ENCODE results near the gene DIAPH3. TPM values are rescaled to one million over a fixed set of nuclear protein-coding genes. Genes with fewer than 3 reads are reported as not detected.

Gene DIAPH3
- polyA plus RNA-seq, 1 of the 3 experiments (the other 2 are of a cell fraction), result 5.4 TPM

DNA sequence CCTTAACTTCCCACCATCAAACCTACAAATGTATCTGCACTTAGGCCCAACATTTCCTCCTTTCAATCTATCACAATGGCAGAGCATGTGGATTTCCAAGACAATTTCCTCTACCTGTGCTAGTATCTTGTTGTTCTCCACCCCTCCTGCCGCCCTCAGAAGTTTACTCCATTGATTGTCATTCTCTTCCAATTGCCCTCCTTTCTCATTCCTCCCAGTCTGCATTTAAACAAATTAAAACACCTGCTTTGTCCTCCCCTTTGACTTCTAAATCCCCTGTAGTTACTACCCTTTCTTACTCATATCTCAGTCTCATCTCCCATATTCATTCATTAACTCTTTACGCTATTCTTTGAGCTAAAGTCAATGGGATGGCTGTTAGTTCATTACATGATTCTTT is 370.6 kb downstream of the DIAPH3 start:
- no peak overlapping the region for H3K4me3 ChIP-seq (ENCODE audit: low read depth in 2 of 2, low read length in 1 of 2)
- H2AFZ ChIP-seq (ENCODE audit: low read depth), result no peak overlapping the region
- no peaks in the 10 kb centered on the region; a peak in 2 of 4 replicates for H3K4me1 ChIP-seq (ENCODE audit: control insufficient read depth in 1 of 2, insufficient read depth in 2 of 2, low read depth in 1 of 2, low read length in 1 of 2)
- TF ChIP-seq GATA2 (CRISPR knock-in tag; IDR thresholded peaks at IDR 0.05) (no peak), USF2 (IDR thresholded peaks at IDR 0.05; ENCODE audit: borderline replicate concordance, low read depth, low read length) (no peak), NFIC (IDR thresholded peaks at IDR 0.05; ENCODE audit: borderline replicate concordance) (no peak), POLR2AphosphoS5 (IDR thresholded peaks at IDR 0.05; ENCODE audit: low read depth, low read length) (no peak), MXI1 (IDR thresholded peaks at IDR 0.05; ENCODE audit: low read depth, low read length) (no peak), FOXM1 (IDR thresholded peaks at IDR 0.05; ENCODE audit: low read depth) (no peak), EZH2phosphoT487 (IDR thresholded peaks at IDR 0.05; ENCODE audit: borderline replicate concordance, low read depth) (no peak), JUND (IDR thresholded peaks at IDR 0.05) (no peak)
- TF ChIP-seq, protein P1, sequence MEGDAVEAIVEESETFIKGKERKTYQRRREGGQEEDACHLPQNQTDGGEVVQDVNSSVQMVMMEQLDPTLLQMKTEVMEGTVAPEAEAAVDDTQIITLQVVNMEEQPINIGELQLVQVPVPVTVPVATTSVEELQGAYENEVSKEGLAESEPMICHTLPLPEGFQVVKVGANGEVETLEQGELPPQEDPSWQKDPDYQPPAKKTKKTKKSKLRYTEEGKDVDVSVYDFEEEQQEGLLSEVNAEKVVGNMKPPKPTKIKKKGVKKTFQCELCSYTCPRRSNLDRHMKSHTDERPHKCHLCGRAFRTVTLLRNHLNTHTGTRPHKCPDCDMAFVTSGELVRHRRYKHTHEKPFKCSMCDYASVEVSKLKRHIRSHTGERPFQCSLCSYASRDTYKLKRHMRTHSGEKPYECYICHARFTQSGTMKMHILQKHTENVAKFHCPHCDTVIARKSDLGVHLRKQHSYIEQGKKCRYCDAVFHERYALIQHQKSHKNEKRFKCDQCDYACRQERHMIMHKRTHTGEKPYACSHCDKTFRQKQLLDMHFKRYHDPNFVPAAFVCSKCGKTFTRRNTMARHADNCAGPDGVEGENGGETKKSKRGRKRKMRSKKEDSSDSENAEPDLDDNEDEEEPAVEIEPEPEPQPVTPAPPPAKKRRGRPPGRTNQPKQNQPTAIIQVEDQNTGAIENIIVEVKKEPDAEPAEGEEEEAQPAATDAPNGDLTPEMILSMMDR (IDR thresholded peaks at IDR 0.05), result no peak
- TF ChIP-seq, protein P2, sequence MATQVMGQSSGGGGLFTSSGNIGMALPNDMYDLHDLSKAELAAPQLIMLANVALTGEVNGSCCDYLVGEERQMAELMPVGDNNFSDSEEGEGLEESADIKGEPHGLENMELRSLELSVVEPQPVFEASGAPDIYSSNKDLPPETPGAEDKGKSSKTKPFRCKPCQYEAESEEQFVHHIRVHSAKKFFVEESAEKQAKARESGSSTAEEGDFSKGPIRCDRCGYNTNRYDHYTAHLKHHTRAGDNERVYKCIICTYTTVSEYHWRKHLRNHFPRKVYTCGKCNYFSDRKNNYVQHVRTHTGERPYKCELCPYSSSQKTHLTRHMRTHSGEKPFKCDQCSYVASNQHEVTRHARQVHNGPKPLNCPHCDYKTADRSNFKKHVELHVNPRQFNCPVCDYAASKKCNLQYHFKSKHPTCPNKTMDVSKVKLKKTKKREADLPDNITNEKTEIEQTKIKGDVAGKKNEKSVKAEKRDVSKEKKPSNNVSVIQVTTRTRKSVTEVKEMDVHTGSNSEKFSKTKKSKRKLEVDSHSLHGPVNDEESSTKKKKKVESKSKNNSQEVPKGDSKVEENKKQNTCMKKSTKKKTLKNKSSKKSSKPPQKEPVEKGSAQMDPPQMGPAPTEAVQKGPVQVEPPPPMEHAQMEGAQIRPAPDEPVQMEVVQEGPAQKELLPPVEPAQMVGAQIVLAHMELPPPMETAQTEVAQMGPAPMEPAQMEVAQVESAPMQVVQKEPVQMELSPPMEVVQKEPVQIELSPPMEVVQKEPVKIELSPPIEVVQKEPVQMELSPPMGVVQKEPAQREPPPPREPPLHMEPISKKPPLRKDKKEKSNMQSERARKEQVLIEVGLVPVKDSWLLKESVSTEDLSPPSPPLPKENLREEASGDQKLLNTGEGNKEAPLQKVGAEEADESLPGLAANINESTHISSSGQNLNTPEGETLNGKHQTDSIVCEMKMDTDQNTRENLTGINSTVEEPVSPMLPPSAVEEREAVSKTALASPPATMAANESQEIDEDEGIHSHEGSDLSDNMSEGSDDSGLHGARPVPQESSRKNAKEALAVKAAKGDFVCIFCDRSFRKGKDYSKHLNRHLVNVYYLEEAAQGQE (IDR thresholded peaks at IDR 0.05; ENCODE audit: low read depth, low read length), result no peak
- H4K20me1 ChIP-seq (ENCODE audit: insufficient read depth), result no peaks in the 10 kb centered on the region
- ChIA-PET CTCF (no interaction called here), POLR2A (no interaction called here)
- H3K9me3 ChIP-seq, result no peaks in the 10 kb centered on the region
- H3F3A ChIP-seq (replicated peaks; ENCODE audit: insufficient read depth), result no peaks in the 10 kb centered on the region
- H3K9me2 ChIP-seq, result no peaks in the 10 kb centered on the region
- no peaks in the 10 kb centered on the region for H3K79me2 ChIP-seq (ENCODE audit: insufficient read depth)
- no peaks in the 10 kb centered on the region for H3K36me3 ChIP-seq (replicated peaks in 1 of 2; ENCODE audit: control insufficient read depth in 1 of 2, insufficient read depth in 2 of 2, low read length in 1 of 2)
- no peak overlapping the region for H3K27ac ChIP-seq (ENCODE audit: low read depth in 2 of 2, low read length in 1 of 2)
- WGBS (ENCODE audit: low lambda C conversion rate), result 96% methylated on average over 2 of the region's 2 CpGs
- H3K4me2 ChIP-seq, result no peak overlapping the region
- DNase-seq, result no peak
- no peaks in the 10 kb centered on the region for H3K27me3 ChIP-seq (ENCODE audit: insufficient read depth)
- H3K9ac ChIP-seq, result no peak overlapping the region

GRCh38 chr13:59790626-59791025 is 373.1 kb downstream of the DIAPH3 start:
- Histone ChIP-seq H2AFZ (ENCODE audit: low read depth) (no peak overlapping the region), H3K4me2 (no peak overlapping the region), H3K27ac (ENCODE audit: low read depth in 2 of 2, low read length in 1 of 2) (peak overlapping the region in 1 of 2 experiments; percentile 40; a peak in 1 of 4 replicates), H3K9me2 (no peaks in the 10 kb centered on the region), H3K9me3 (no peaks in the 10 kb centered on the region), H3K36me3 (replicated peaks in 1 of 2; ENCODE audit: control insufficient read depth in 1 of 2, insufficient read depth in 2 of 2, low read length in 1 of 2) (no peaks in the 10 kb centered on the region), H3K4me1 (ENCODE audit: control insufficient read depth in 1 of 2, insufficient read depth in 2 of 2, low read depth in 1 of 2, low read length in 1 of 2) (no peaks in the 10 kb centered on the region; a peak in 2 of 4 replicates), H3K9ac (0 out of 2 replicates have a peak overlapping the region, but pooled peaks have one; percentile 10), H3F3A (replicated peaks; ENCODE audit: insufficient read depth) (no peaks in the 10 kb centered on the region), H3K79me2 (ENCODE audit: insufficient read depth) (no peaks in the 10 kb centered on the region), H3K27me3 (ENCODE audit: insufficient read depth) (no peaks in the 10 kb centered on the region), H3K4me3 (ENCODE audit: low read depth in 2 of 2, low read length in 1 of 2) (no peak overlapping the region), H4K20me1 (ENCODE audit: insufficient read depth) (no peaks in the 10 kb centered on the region)
- ChIA-PET POLR2A (no interaction called here), CTCF (no interaction called here)
- TF ChIP-seq TCF12 (IDR thresholded peaks at IDR 0.05) (no peak), RXRA (IDR thresholded peaks at IDR 0.05; ENCODE audit: borderline replicate concordance, low read depth) (peak; percentile 23; the same call in 1 of the 2 replicates)
- 48% methylated on average over 2 of the region's 2 CpGs for WGBS (ENCODE audit: low lambda C conversion rate)
- no peak for DNase-seq

Measured in SK-N-SH (cell line).